CD8-positive, alpha-beta memory T cell (primary cell): Measurements from ENCODE around the gene ZBTB21. TPM values are rescaled to one million over a fixed set of nuclear protein-coding genes. Genes with fewer than 3 reads are reported as not detected.

Source experiments
- CTCF ChIA-PET: fragments of 350-600 bp; sonication (Branson Sonifier 250); formaldehyde crosslinking; loops from one replicate; lab custom pipeline; 2021; ENCODE audit warnings: antibody characterized with exemption; lab: Charles Lee
- POLR2A ChIA-PET: fragments of 350-600 bp; sonication (Branson Sonifier 250); formaldehyde crosslinking; loops from one replicate; lab custom pipeline; 2021; ENCODE audit warnings: antibody characterized with exemption; lab: Charles Lee
- DNase-seq, 5 donors: peaks; one replicate each; pipeline versions ENCODE4 v3.0.0 to v3.0.0-alpha.2; 2020 to 2022; ENCODE audit warnings: mixed read lengths in 1 of 5
- H3K27ac ChIP-seq: one replicate; pipeline ENCODE4 v1.7.0; 2013; ENCODE audit warnings: low read depth, mild to moderate bottlenecking, low read length, moderate library complexity
- H3K27me3 ChIP-seq: 2 replicates; pipeline ENCODE4 v1.7.0; 2013; ENCODE audit warnings: low read length, mild to moderate bottlenecking; ENCODE audit not compliant: insufficient read depth, poor library complexity, severe bottlenecking
- H3K36me3 ChIP-seq: 2 replicates; pipeline ENCODE4 v1.7.0; 2013; ENCODE audit warnings: mild to moderate bottlenecking, low read length, moderate library complexity; ENCODE audit not compliant: insufficient read depth
- H3K4me1 ChIP-seq: 2 replicates; pipeline ENCODE4 v1.7.0; 2013; ENCODE audit warnings: mild to moderate bottlenecking, low read length, moderate library complexity; ENCODE audit not compliant: insufficient read depth
- H3K4me3 ChIP-seq: 2 replicates; pipeline ENCODE4 v1.7.0; 2013; ENCODE audit warnings: mild to moderate bottlenecking, low read length
- H3K9me3 ChIP-seq: 2 replicates; pipeline ENCODE4 v1.7.0; 2013; ENCODE audit warnings: mild to moderate bottlenecking, low read length
- H3K27ac Mint-ChIP-seq, 8 donors: one replicate each; pipeline ENCODE4 v1.8.0; 2020 to 2021; ENCODE audit warnings: mixed read lengths in 8 of 8, mild to moderate bottlenecking in 6 of 8, inconsistent platforms in 3 of 8, moderate library complexity in 3 of 8
- H3K27me3 Mint-ChIP-seq, 2 donors: one replicate each; pipeline ENCODE4 v1.8.0; 2020 to 2021; ENCODE audit warnings: mixed read lengths in 2 of 2, mild to moderate bottlenecking in 1 of 2, moderate library complexity in 1 of 2
- H3K36me3 Mint-ChIP-seq, 3 donors: one replicate each; pipeline ENCODE4 v1.8.0; 2020 to 2021; ENCODE audit warnings: mixed read lengths in 3 of 3, inconsistent platforms in 1 of 3, mild to moderate bottlenecking in 1 of 3
- H3K4me1 Mint-ChIP-seq, 3 donors: one replicate each; pipeline ENCODE4 v1.8.0; 2020 to 2021; ENCODE audit warnings: mixed read lengths in 3 of 3, inconsistent platforms in 1 of 3, mild to moderate bottlenecking in 1 of 3
- H3K4me3 Mint-ChIP-seq, 7 donors: one replicate each; pipeline ENCODE4 v1.8.0; 2020 to 2021; ENCODE audit warnings: mixed read lengths in 7 of 7, mild to moderate bottlenecking in 6 of 7, moderate library complexity in 4 of 7, inconsistent platforms in 2 of 7
- H3K9me3 Mint-ChIP-seq, 5 donors: one replicate each; pipeline ENCODE4 v1.8.0; 2020 to 2022; ENCODE audit warnings: mixed read lengths in 5 of 5, mild to moderate bottlenecking in 3 of 5, moderate library complexity in 2 of 5, inconsistent platforms in 1 of 5
- polyA plus RNA-seq: library from polyadenylated mRNA; unstranded; fragments of 300-500 nt; fragmentation: Illumina TruSeq; gene quantifications from one replicate; pipeline ENCODE4 v1.2.3, GENCODE V29; 2021
- total RNA-seq, 2 experiments: library from RNA; stranded (reverse); gene quantifications; one replicate each; pipeline ENCODE4 v1.2.3, GENCODE V29; 2021

Gene ZBTB21
- total and polyA plus RNA-seq, 3 experiments from 2014 or later: 5.9 to 43.6 (median 39.0) TPM

GRCh38 chr21:41948901-41949300, 61.3 kb downstream of the ZBTB21 start:
- DNase-seq: no peak
- CTCF ChIA-PET: no interaction called here
- POLR2A ChIA-PET: no interaction called here
- Mint-ChIP-seq H3K27ac (no peak overlapping the region), H3K27me3 (peaks cover 18 to 21% of the 10 kb centered on the region in 2 donors), H3K9me3 (no peaks in the 10 kb centered on the region), H3K4me1 (peaks cover 0 to 10% (median 5%) of the 10 kb centered on the region in 3 donors), H3K4me3 (no peak overlapping the region), H3K36me3 (peaks cover 0 to 2% (median 0%) of the 10 kb centered on the region in 3 donors)
- H3K27ac ChIP-seq: no peak overlapping the region
- no peaks in the 10 kb centered on the region for H3K27me3 ChIP-seq
- H3K4me1 ChIP-seq: no peaks in the 10 kb centered on the region
- H3K9me3 ChIP-seq: no peaks in the 10 kb centered on the region
- no peak overlapping the region for H3K4me3 ChIP-seq
- no peaks in the 10 kb centered on the region for H3K36me3 ChIP-seq

- Histone ChIP-seq H3K4me3 (no peak overlapping the region), H3K36me3 (no peaks in the 10 kb centered on the region), H3K27me3 (no peaks in the 10 kb centered on the region), H3K4me1 (no peaks in the 10 kb centered on the region), H3K27ac (no peak overlapping the region), H3K9me3 (no peaks in the 10 kb centered on the region)
- ChIA-PET POLR2A (no interaction called here), CTCF (no interaction called here)
- DNase-seq: no peak
- Mint-ChIP-seq H3K4me3 (no peak overlapping the region), H3K36me3 (peaks cover 0 to 2% (median 0%) of the 10 kb centered on the region in 3 donors), H3K27me3 (peaks cover 18 to 21% of the 10 kb centered on the region in 2 donors), H3K9me3 (no peaks in the 10 kb centered on the region), H3K27ac (no peak overlapping the region), H3K4me1 (peaks cover 0 to 10% (median 5%) of the 10 kb centered on the region in 3 donors)
These were observed 61.9 kb downstream of the ZBTB21 start for GRCh38 chr21:41948078-41948895.

- H3K27ac ChIP-seq: no peak overlapping the region
- no peaks in the 10 kb centered on the region for H3K4me1 ChIP-seq
- DNase-seq: no peak
- H3K4me3 Mint-ChIP-seq: no peak overlapping the region
- no peak overlapping the region for H3K4me3 ChIP-seq
- POLR2A ChIA-PET: no interaction called here
- no peaks in the 10 kb centered on the region for H3K27me3 ChIP-seq
- H3K9me3 Mint-ChIP-seq: no peaks in the 10 kb centered on the region
- no peaks in the 10 kb centered on the region for H3K36me3 ChIP-seq
- no peaks in the 10 kb centered on the region for H3K4me1 Mint-ChIP-seq
- H3K27ac Mint-ChIP-seq: no peak overlapping the region
- CTCF ChIA-PET: no interaction called here
- H3K9me3 ChIP-seq: no peaks in the 10 kb centered on the region
- H3K27me3 Mint-ChIP-seq: peaks cover 0 to 7% of the 10 kb centered on the region in 2 donors
- H3K36me3 Mint-ChIP-seq: peaks cover 0 to 2% (median 0%) of the 10 kb centered on the region in 3 donors
These were observed 64.2 kb downstream of the ZBTB21 start for GRCh38 chr21:41945982-41946381.

DNA sequence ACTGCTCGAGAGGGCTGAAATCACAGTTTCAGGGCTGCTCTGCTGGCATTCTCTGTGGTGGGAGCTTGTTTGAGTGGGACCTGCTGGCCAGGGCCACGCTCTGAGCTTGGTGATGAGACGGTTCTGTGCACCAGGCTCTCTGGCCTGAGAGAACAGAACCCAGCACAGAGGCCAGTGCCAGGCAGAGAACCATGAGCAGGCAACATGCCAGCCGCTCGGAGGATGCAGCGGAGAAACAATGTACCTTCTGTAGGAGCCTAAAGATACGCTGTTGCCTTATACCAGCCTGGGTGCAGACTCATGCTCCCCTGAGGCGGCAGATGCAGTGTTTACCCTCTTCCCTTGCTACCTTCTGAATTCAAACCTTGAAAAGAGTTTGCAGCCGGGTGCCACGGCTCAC, 66.3 kb downstream of the ZBTB21 start:
- ChIA-PET POLR2A (no interaction called here), CTCF (no interaction called here)
- peaks cover 4 to 5% of the 10 kb centered on the region in 2 donors for H3K27me3 Mint-ChIP-seq
- no peaks in the 10 kb centered on the region for H3K36me3 ChIP-seq
- H3K9me3 Mint-ChIP-seq: no peaks in the 10 kb centered on the region
- no peak overlapping the region for H3K4me3 ChIP-seq
- no peaks in the 10 kb centered on the region for H3K4me1 Mint-ChIP-seq
- H3K4me1 ChIP-seq: no peaks in the 10 kb centered on the region
- H3K36me3 Mint-ChIP-seq: peaks cover 0 to 2% (median 0%) of the 10 kb centered on the region in 3 donors
- DNase-seq: no peak
- no peaks in the 10 kb centered on the region for H3K9me3 ChIP-seq
- no peak overlapping the region for H3K4me3 Mint-ChIP-seq
- no peak overlapping the region for H3K27ac ChIP-seq
- H3K27me3 ChIP-seq: no peaks in the 10 kb centered on the region
- no peak overlapping the region for H3K27ac Mint-ChIP-seq

GRCh38 chr21:41942457-41942856, 67.7 kb downstream of the ZBTB21 start:
- CTCF ChIA-PET: no interaction called here
- Mint-ChIP-seq H3K4me3 (no peak overlapping the region), H3K27me3 (peaks cover 8 to 13% of the 10 kb centered on the region in 2 donors)

GRCh38 chr21:41941941-41942340, 68.2 kb downstream of the ZBTB21 start:
- Mint-ChIP-seq H3K4me3 (no peak overlapping the region), H3K27me3 (peaks cover 8 to 15% of the 10 kb centered on the region in 2 donors), H3K27ac (no peak overlapping the region), H3K9me3 (no peaks in the 10 kb centered on the region), H3K36me3 (peaks cover 0 to 2% (median 0%) of the 10 kb centered on the region in 3 donors), H3K4me1 (no peaks in the 10 kb centered on the region)
- POLR2A ChIA-PET: no interaction called here
- Histone ChIP-seq H3K36me3 (no peaks in the 10 kb centered on the region), H3K27me3 (no peaks in the 10 kb centered on the region), H3K4me1 (no peaks in the 10 kb centered on the region), H3K9me3 (no peaks in the 10 kb centered on the region), H3K27ac (no peak overlapping the region), H3K4me3 (no peak overlapping the region)
- no peak for DNase-seq
- CTCF ChIA-PET: no interaction called here

More at GRCh38 chr21:41942457-41942856, 67.7 kb downstream of the ZBTB21 start:
- no peaks in the 10 kb centered on the region for H3K9me3 ChIP-seq
- no peaks in the 10 kb centered on the region for H3K36me3 ChIP-seq
- no peak for DNase-seq
- Mint-ChIP-seq H3K27ac (no peak overlapping the region), H3K4me1 (no peaks in the 10 kb centered on the region), H3K36me3 (peaks cover 0 to 2% (median 0%) of the 10 kb centered on the region in 3 donors), H3K9me3 (no peaks in the 10 kb centered on the region)
- H3K27me3 ChIP-seq: no peaks in the 10 kb centered on the region
- no peak overlapping the region for H3K4me3 ChIP-seq
- no peak overlapping the region for H3K27ac ChIP-seq
- no peaks in the 10 kb centered on the region for H3K4me1 ChIP-seq
- POLR2A ChIA-PET: no interaction called here

DNA sequence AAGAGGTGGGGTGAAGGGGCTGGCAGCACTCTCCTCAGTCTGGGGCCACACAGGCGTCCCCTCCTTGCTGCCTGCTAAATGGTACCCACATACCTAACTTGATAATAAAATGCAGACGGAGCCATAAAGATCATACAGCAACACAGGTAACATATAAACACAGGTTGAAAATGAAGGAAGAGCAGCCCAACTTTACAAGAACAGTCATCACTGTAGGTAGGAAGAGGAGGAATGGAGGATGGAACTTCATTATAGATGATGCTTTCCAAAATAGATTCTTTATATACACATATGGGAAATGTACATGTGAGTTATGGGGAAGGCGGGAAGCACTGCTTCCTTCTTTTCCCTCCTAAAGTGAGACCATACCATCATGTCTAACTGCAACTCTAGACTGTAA, 69.7 kb downstream of the ZBTB21 start:
- Histone ChIP-seq H3K27ac (no peak overlapping the region), H3K36me3 (no peaks in the 10 kb centered on the region), H3K9me3 (no peaks in the 10 kb centered on the region), H3K4me3 (no peak overlapping the region), H3K27me3 (no peaks in the 10 kb centered on the region), H3K4me1 (no peaks in the 10 kb centered on the region)
- Mint-ChIP-seq H3K27me3 (peaks cover 19 to 24% of the 10 kb centered on the region in 2 donors), H3K27ac (no peak overlapping the region), H3K4me1 (no peaks in the 10 kb centered on the region), H3K4me3 (no peak overlapping the region), H3K9me3 (peaks cover 0 to 4% (median 0%) of the 10 kb centered on the region in 5 donors), H3K36me3 (peaks cover 0 to 7% (median 2%) of the 10 kb centered on the region in 3 donors)
- no peak for DNase-seq
- ChIA-PET POLR2A (no interaction called here), CTCF (no interaction called here)

DNA sequence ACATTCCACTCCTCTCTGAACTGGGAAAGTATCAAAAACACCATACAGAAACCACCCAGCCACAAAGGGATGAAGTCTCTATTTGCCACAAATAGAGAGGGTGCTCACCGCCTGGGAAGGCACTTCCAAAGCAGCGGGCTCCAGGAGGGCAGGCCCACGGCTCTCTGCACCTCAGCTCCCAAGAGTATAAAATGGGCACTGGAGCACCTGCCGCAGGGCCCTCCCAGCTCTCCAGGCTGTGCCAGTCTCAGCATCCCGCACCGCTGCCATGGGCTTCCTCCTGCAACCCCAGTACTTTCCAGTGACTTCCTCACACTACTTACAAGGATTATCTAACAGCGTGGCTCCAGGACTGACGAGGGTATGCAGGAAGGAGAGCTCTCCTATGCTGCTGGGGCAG, 70.8 kb downstream of the ZBTB21 start:
- ChIA-PET CTCF (no interaction called here), POLR2A (no interaction called here)
- Histone ChIP-seq H3K27ac (no peak overlapping the region), H3K36me3 (no peaks in the 10 kb centered on the region), H3K4me3 (no peak overlapping the region), H3K27me3 (no peaks in the 10 kb centered on the region), H3K4me1 (no peaks in the 10 kb centered on the region), H3K9me3 (no peaks in the 10 kb centered on the region)
- Mint-ChIP-seq H3K9me3 (peaks cover 0 to 4% (median 0%) of the 10 kb centered on the region in 5 donors), H3K27ac (no peak overlapping the region), H3K36me3 (peaks cover 0 to 7% (median 0%) of the 10 kb centered on the region in 3 donors), H3K27me3 (peaks cover 19 to 32% of the 10 kb centered on the region in 2 donors), H3K4me1 (no peaks in the 10 kb centered on the region), H3K4me3 (no peak overlapping the region)
- DNase-seq: no peak
